DOHH2 (cell line): ENCODE data around the gene GPC6.

Experiments used
- H3F3A ChIP-seq: fragments of 200-600 bp; sonication (generic), shearing (Covaris generic); 2 replicates; pipeline ENCODE4 v1.6.0; 2016; ENCODE audit warnings: antibody characterized with exemption, mild to moderate bottlenecking; ENCODE audit not compliant: control insufficient read depth, insufficient read depth
- H3K27ac ChIP-seq: fragments of 200-600 bp; sonication (generic); 2 replicates; pipeline ENCODE4 v1.5.1; 2014; ENCODE audit warnings: low read depth, mild to moderate bottlenecking, low read length, moderate library complexity
- H3K27me3 ChIP-seq: fragments of 200-600 bp; sonication (generic); 2 replicates; pipeline ENCODE4 v1.6.1; 2014; ENCODE audit warnings: mild to moderate bottlenecking, low read length, mixed read lengths; ENCODE audit not compliant: control insufficient read depth
- H3K36me3 ChIP-seq: fragments of 200-600 bp; sonication (generic); 2 replicates; pipeline ENCODE4 v1.6.1; 2014; ENCODE audit warnings: mild to moderate bottlenecking, low read length, moderate library complexity, mixed read lengths; ENCODE audit not compliant: control insufficient read depth
- H3K4me1 ChIP-seq: fragments of 200-600 bp; sonication (generic); 2 replicates; pipeline ENCODE4 v1.6.1; 2014; ENCODE audit warnings: mild to moderate bottlenecking, low read length, mixed read lengths; ENCODE audit not compliant: control insufficient read depth
- H3K4me2 ChIP-seq: fragments of 200-600 bp; sonication (generic); 2 replicates; pipeline ENCODE4 v1.6.0; 2014; ENCODE audit warnings: mild to moderate bottlenecking, low read length, moderate library complexity
- H3K4me3 ChIP-seq: fragments of 200-600 bp; sonication (generic); 2 replicates; pipeline ENCODE4 v1.5.1; 2014; ENCODE audit warnings: mild to moderate bottlenecking, low read length, mixed read lengths
- H3K79me2 ChIP-seq: fragments of 200-600 bp; sonication (generic); 2 replicates; pipeline ENCODE4 v1.6.1; 2014; ENCODE audit warnings: mild to moderate bottlenecking, low read length, mixed read lengths; ENCODE audit not compliant: control insufficient read depth
- H3K9me2 ChIP-seq: fragments of 200-600 bp; sonication (generic); replicated peaks from 2 replicates; pipeline ENCODE4 v1.6.1; 2014; ENCODE audit warnings: mild to moderate bottlenecking, low read length, mixed read lengths; ENCODE audit not compliant: control insufficient read depth
- H3K9me3 ChIP-seq: fragments of 200-600 bp; sonication (generic); 2 replicates; pipeline ENCODE4 v1.6.1; 2014; ENCODE audit warnings: antibody characterized with exemption, low read length, mixed read lengths; ENCODE audit not compliant: control insufficient read depth, insufficient read depth
- H4K20me1 ChIP-seq: fragments of 200-600 bp; sonication (generic); 2 replicates; pipeline ENCODE4 v1.6.0; 2014; ENCODE audit warnings: low read depth, mild to moderate bottlenecking, antibody characterized with exemption, low read length, moderate library complexity; ENCODE audit not compliant: control insufficient read depth, insufficient read depth
- CTCF ChIP-seq: fragments of 200-600 bp; sonication (generic); IDR thresholded peaks from one replicate; pipeline ENCODE4 v1.5.1; 2014; ENCODE audit warnings: antibody characterized with exemption, mild to moderate bottlenecking, low read depth, low read length; ENCODE audit not compliant: poor library complexity, severe bottlenecking
- EZH2phosphoT487 ChIP-seq: fragments of 200-600 bp; sonication (generic); IDR thresholded peaks from 2 replicates; pipeline ENCODE4 v1.6.1; 2017; ENCODE audit warnings: borderline replicate concordance, mild to moderate bottlenecking, antibody characterized with exemption, low read length, moderate library complexity, mixed read lengths

The GPC6 gene

GRCh38 chr13:94007072-94007471 is 780.5 kb downstream of the GPC6 start:
- no peak overlapping the region for H3K27ac ChIP-seq
- no peaks in the 10 kb centered on the region for H4K20me1 ChIP-seq
- no peaks in the 10 kb centered on the region for H3K36me3 ChIP-seq
- H3K9me3 ChIP-seq: no peaks in the 10 kb centered on the region
- no peaks in the 10 kb centered on the region for H3F3A ChIP-seq
- no peak overlapping the region for H3K4me2 ChIP-seq
- H3K27me3 ChIP-seq: no peaks in the 10 kb centered on the region
- no peak overlapping the region for H3K4me3 ChIP-seq
- H3K4me1 ChIP-seq: no peaks in the 10 kb centered on the region
- TF ChIP-seq EZH2phosphoT487 (no peak), CTCF (no peak)
- no peaks in the 10 kb centered on the region for H3K79me2 ChIP-seq
- no peaks in the 10 kb centered on the region for H3K9me2 ChIP-seq

- H3F3A ChIP-seq: no peaks in the 10 kb centered on the region
- H3K27ac ChIP-seq: no peak overlapping the region
- H3K79me2 ChIP-seq: no peaks in the 10 kb centered on the region
- H4K20me1 ChIP-seq: no peaks in the 10 kb centered on the region
- no peak for TF ChIP-seq CTCF
- no peak for TF ChIP-seq EZH2phosphoT487
- no peak overlapping the region for H3K4me2 ChIP-seq
- no peaks in the 10 kb centered on the region for H3K27me3 ChIP-seq
- no peaks in the 10 kb centered on the region for H3K9me3 ChIP-seq
- H3K4me3 ChIP-seq: no peak overlapping the region
- no peaks in the 10 kb centered on the region for H3K4me1 ChIP-seq
- no peaks in the 10 kb centered on the region for H3K36me3 ChIP-seq
- no peaks in the 10 kb centered on the region for H3K9me2 ChIP-seq
These were observed 783.1 kb downstream of the GPC6 start for GRCh38 chr13:94009701-94010100.

- no peak overlapping the region for H3K27ac ChIP-seq
- TF ChIP-seq EZH2phosphoT487 (no peak), CTCF (no peak)
- H3F3A ChIP-seq: no peaks in the 10 kb centered on the region
- H3K9me3 ChIP-seq: no peaks in the 10 kb centered on the region
- H4K20me1 ChIP-seq: no peaks in the 10 kb centered on the region
- H3K27me3 ChIP-seq: no peaks in the 10 kb centered on the region
- no peaks in the 10 kb centered on the region for H3K4me1 ChIP-seq
- H3K9me2 ChIP-seq: no peaks in the 10 kb centered on the region
- no peaks in the 10 kb centered on the region for H3K79me2 ChIP-seq
- H3K4me3 ChIP-seq: no peak overlapping the region
- H3K4me2 ChIP-seq: no peak overlapping the region
- no peaks in the 10 kb centered on the region for H3K36me3 ChIP-seq
These were observed 787.9 kb downstream of the GPC6 start for GRCh38 chr13:94014461-94014860.

GRCh38 chr13:94020426-94020825 is 793.8 kb downstream of the GPC6 start:
- no peaks in the 10 kb centered on the region for H3F3A ChIP-seq
- TF ChIP-seq EZH2phosphoT487: no peak
- no peak for TF ChIP-seq CTCF
- no peak overlapping the region for H3K4me2 ChIP-seq
- H3K79me2 ChIP-seq: no peaks in the 10 kb centered on the region
- no peaks in the 10 kb centered on the region for H3K9me2 ChIP-seq
- H3K4me3 ChIP-seq: no peak overlapping the region
- H3K9me3 ChIP-seq: no peaks in the 10 kb centered on the region
- no peak overlapping the region for H3K27ac ChIP-seq
- no peaks in the 10 kb centered on the region for H3K27me3 ChIP-seq
- H4K20me1 ChIP-seq: no peaks in the 10 kb centered on the region
- H3K4me1 ChIP-seq: no peaks in the 10 kb centered on the region
- H3K36me3 ChIP-seq: no peaks in the 10 kb centered on the region
